ENCODE measurements around the gene FGD4.

GRCh38 chr12:32509328-32510091, 110.2 kb downstream of the FGD4 start:
- TF ChIP-seq CTCF (IDR thresholded peaks at IDR 0.05), result no peak
- no peak for TF ChIP-seq POLR2A (IDR thresholded peaks at IDR 0.05)

Measured in body of pancreas (tissue), 4 donors.